ENCODE data around the gene ARMC3.

The ARMC3 gene

DNA sequence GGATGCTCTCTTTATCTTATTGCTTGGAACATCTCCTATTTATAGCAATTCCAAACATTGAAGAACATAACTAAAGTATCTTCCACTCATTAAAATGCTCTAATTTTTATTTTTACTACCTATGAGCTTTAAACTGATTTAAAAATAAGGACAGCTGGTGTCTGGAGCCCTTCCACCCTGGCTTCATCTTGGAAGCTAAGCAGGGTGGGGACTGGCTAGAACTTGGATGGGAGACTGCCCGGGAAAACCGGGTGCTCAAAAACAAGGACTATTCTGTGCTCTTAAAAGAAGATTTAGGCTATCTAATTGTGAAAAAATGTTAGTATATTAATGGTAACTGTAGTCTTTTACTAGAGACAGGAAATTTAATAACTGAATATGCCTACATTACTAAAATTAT lies 69.2 kb downstream of the ARMC3 start:
- DNase-seq = peak; percentile 31

DNA sequence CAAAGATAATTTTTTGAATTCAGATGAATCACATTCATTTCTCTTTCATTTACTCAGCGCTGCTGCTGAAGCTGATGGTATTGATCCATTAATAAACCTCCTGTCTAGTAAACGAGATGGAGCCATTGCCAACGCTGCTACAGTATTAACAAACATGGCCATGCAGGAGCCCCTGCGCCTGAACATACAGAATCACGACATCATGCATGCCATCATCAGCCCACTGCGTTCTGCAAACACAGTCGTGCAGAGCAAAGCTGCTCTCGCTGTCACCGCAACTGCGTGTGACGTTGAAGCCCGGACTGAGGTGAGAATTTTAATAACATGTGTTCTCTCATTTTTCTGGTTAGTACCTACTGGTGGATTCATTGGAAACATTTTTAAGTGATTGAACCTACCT lies 70.2 kb downstream of the ARMC3 start:
- DNase-seq = no peak

DNA sequence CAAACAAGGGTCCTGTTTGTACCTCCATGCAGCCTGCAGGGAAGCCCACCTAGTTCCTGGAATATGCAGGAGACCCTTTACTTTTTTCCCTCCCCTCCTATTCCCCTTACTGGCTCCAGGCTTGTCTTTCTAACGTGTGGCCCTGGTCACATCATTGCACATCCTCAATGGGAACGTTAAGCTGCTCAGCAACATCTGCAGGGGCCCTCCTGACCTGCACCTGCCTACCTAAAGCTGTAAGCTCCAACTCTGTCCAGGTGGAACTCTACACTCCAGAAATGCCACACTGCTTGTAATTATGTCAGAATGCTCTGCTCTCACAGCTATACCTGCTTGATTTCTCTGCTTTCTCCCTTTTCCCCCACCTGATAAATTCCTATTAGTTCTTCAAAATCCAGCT lies 72.1 kb downstream of the ARMC3 start:
- no peak for DNase-seq

DNA sequence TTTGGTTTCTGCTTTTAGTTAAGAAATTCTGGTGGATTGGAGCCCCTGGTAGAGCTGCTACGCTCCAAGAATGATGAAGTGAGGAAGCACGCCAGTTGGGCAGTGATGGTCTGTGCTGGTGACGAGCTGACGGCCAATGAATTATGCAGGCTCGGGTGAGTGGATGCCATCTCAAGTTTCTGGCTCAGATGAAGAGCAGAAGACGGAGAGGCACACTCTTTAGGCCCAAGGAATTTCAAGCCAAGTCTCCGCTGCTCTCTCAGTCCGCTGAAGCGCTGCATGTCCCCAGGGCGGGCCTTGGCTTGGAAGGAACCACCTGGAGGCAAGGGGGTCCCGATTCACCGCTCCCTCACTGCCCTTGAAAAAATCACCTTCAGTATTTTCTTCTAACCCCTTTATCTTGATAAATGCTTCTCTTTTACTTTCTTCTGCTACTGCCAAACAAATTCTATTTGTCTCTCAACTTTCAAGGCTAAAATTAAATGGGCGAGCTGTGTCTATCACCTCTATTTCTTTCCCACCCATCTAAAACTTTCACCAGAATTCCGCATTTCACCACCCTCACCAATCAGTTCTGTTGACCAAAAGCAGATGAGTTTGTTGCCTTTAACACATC lies 74.2 kb downstream of the ARMC3 start:
- DNase-seq = no peak

DNA sequence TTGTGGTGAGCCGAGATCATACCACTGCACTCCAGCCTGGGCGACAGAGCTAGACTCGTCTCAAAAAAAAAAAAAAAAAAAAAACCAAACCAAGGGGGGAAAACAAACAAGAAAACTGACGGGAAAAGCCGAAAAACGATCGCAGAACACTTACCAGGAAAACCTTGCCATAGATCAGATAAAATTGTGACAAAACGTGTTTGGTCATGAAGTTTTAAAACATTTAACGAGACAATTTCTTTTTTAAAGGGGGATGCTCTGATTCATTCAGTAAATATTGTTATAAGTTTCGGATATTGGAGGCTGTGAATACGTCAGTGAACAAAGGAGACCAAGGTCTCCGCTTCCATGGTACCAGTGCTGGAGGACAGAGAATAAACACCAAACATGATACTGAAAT lies 77.3 kb downstream of the ARMC3 start:
- DNase-seq = no peak

DNA sequence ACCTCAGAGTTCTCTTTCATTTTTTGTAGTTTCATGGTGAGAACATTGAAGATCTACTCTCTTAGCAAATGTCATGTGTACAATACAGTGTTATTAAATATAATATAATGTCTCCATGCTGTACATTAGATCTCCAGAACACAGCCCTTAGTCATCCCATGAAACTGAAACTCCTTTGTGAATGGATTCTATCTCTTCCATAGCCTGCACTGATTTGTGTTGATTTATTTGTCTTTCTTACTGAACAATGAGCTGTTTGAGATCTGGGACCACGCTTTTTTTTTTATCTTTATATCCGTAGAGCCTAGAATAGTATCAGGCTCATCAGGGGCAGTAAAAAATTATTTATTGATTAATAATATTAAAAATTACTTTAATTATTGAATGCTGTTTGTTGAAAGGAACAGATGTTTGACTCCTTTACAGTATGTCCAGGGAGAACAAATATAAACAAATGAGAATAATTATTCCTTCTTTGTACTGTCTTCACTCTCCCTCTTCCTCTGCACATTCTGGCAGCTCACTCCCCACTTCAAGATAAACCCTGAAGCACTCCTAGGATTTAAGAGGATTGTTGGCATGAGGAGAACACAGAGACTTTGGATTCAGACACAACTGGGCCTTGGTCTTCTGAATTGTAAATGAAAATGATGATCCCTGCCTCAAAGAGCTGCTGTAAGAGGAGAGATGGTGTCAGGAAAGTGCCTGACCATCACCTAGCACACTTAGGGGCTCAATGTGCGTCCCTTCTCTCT lies 85.9 kb downstream of the ARMC3 start:
- no peak for DNase-seq

DNA sequence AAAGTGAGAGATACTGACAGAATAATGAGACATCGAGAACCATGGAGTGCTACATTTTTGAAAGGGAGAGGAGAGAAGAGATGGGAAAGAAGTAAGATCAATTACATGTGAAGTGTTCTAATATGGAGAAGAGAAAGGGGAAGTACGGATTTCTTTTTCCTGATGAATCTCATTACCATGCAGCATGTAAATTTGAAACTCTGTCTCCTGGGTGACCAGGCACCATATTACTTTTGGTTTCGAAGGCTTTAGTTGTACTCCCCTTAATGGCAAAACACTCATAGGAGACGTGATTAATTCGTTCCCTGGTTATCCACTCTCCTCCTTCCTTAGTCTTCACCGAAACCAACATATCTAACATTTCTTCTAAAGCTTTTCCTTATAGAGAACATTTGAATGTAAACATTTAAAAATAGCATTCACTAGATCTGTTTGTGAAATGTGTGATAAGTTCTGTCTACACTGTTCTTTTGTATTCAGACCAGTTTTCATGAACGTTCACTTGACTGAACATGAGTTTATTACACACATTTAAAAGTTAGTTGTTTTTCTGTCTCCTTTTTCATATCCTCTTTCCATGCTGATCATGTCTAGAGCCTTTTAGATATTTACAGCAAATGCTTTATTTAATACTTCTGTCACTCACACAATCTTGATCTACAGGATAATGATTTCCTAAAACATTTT lies 87.3 kb downstream of the ARMC3 start:
- no peak for DNase-seq

DNA sequence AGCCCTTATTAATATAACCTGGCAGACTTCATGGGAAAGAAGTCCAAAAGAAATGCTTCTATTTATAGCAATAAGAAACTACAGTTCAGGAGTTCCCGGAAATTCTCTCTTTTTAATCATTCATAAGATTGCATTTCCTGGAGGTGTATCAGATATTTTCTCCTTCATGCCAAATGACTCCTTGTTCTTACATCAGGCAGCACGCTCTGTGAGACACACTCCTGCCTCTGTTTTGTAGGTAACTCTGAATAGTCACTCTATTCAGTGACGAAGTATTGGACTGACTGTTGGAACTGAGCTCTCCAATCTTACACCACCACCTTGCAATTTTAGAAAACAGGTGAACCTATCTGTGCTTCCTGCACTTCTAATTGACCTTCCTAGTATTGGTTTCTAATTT lies 88.8 kb downstream of the ARMC3 start:
- DNase-seq = no peak

DNA sequence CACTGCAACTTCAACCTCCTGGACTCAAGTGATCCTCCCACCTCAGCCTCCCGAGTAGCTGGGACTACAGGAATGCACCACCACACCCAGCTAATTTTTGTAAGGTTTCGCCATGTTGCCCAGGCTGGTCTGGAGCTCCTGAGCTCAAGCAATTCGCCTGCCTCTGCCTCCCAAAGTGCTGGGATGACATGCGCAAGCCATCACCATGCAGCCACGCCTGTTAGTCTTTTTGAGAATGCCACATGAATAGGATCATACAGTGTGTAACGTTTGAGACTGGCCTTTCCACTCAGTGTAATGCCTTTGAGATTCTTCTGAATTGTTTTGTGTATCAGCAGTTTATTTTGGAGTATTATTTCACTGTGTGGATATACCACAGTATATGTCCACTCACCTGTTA lies 91.8 kb downstream of the ARMC3 start:
- no peak for DNase-seq

DNA sequence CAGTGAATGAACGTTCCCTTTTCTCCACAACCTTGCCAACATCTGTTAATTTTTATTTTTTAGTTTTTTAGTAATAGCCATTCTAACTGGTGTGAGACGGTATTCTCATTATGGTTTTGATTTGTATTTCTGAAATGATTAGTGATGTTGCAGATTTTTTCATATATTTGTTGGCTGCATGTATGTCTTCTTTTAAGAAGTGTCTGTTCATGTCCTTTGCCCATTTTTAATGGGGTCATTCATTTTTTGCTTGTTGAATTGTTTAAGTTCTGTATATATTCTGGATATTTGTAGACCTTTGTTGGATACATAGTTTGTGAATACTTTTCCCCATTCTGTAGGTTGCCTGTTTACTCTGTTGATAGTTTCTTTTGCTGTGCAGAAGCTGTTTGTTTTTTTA lies 93.6 kb downstream of the ARMC3 start:
- DNase-seq = no peak

DNA sequence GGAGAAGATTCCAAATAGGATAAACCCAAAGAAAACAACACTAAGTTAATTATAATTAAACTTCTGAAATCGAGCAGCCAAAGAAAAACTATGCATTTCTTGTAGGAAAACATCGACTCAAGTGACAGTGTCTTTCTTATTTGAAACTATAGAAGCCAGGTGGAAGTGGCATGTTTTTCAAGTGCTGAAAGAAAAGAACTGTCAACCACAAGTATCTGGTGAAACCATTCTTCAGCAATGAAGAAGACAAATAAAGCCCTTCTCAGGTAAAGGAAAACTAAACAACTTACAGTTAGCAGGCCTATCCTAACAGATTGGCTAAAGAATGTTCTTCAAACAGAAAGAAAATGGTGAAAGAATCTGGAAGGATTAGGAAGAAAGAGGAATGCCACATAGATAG lies 96.1 kb downstream of the ARMC3 start:
- DNase-seq = no peak

DNA sequence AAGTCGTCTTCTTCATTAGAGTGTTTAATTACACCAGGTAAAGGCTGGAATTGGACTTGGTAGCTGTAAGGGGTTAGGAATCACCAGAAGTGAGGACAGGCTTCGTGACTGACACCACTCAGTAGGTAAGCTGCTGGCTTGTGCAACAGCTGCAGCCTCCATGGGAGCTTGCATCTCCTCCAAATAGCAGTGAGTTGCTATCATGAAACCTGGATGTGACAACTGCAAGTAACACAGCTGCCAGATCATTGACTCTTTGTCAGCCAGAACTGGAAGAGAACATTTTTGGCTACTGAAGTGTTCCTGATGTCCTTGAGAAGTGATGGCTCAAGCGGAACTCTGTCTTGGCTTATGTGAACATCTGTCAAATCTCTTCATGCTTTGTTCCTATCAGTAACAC lies 103.5 kb downstream of the ARMC3 start:
- no peak for DNase-seq

DNA sequence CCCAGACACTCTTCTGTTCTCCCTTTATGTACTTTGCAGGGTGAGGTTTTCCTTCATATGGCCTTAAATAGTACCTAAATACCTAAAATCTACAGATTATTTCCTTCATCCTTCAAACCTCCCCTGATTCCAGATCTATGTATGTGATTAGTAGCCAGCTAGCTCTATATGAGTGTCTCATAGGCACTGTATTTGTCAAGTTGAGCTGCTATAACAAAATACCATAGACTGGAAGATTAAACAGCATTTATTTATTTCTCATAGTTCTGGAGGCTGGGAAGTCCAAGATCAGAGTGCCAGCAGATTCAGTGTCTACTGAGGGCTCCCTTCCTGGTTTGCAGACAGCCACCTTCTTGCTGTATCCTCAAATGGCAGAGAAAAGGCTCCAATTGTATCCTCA lies 106.9 kb downstream of the ARMC3 start:
- no peak for DNase-seq

DNA sequence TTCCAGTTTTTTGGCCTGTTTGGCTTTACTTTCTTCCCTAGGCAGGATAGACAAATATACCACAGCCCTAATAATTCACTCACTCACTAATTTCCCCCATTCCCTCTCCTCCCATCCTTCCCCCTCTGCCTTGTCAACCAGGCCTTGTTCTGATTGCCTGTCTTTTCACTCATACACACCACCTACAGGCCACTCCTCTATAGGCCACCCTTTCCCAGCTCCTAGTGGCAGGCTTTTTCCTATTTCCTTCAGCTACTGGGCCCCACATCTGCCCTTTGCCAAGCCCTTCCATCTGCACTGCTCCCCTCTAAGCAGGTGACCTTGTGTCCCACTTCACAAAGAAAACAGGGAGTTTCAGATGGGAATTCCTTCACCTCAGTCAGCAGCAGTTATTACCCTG lies 107.7 kb downstream of the ARMC3 start:
- peak; percentile 17 for DNase-seq

DNA sequence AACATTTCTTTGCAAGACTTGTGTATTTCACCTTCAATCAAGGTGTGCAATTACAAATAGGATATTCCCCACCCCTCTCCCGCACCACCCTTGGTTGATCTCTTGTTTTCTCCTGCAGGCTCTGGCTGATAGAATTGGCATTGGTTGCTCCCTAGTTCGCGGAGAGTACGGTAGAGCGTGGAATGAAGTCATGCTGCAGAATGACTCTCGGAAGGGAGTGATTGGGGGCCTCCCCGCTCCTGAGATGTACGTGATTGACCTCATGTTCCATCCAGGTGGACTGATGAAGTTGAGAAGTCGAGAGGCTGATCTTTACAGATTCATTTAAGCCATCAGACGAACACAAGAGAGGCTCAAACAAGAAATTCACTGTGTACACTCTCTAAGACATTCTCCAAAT lies 109.3 kb downstream of the ARMC3 start:
- DNase-seq = no peak

DNA sequence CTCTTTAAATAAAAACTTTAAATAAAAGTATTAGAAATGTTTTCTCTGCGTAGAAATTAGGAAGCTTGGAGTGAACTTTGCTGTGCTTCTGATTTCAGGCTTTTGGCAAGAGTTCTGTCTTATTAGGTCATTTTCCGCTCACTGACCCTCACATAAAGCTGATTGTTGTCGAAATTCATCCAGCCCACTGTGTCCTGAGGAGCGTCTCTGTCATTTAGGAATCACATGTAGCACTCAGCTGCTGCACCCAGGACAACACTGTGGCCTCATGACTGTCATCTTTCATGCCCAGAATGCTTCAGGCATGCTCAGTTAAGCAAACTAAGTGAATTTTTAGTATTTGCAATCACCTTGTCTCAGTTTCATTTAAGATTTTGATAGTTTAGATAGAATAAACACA lies 109.7 kb downstream of the ARMC3 start:
- DNase-seq = no peak

DNA sequence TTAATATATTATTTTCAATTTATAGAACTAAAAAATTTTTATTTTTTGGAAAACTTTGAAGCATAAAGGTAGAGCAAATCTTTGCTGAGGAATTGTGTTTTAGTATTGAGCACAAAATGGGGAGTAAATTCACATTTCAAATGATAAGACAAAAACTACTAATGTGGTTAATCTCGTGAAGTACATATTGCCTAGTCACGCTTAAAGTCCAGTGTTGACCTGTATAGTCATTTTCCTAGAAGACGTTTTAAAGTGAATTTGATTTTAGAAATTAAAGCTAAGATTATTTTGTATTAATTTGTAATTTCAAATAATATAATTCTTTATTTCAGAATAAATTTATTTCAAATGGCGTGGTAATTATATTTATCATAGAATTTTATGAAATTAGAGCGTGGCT lies 110.3 kb downstream of the ARMC3 start:
- DNase-seq = no peak

DNA sequence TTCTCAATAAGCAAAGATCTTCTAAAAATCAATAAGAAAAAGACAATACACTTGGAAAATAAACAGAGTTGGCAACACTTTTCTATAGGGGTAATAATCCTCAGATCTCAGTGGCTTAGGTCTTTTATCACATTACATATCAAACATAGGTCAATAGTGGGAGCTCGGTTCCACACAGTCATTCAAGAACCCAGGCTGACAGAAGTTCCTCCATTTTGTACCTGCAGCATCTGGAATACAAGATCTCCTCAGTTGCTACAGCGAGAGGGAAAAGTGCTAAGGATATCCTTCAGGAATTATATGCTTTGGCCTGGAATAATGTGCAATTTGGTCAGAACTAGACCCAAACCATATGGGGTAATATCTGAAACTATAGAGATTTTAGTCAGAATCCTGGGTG lies 112.1 kb downstream of the ARMC3 start:
- DNase-seq = no peak

DNA sequence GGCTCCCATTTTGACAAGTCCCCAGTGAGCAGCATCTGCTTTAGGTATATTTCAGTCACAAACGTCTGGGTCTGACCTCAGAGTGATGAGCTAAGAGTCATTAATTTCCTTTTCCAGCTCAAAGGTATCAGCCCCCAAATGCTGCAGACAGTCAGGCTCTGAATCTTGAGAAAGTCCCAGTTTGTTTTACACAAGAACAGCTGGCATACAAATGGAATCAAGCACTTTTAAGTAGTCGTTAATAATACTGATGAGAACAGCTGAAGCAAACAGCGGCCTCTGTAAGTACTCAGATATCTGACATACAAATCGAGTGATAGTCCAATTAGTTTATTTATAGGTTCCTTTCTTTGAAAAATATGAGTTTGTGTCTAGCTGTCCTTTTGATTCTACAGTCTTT lies 118.2 kb downstream of the ARMC3 start:
- no peak for DNase-seq

DNA sequence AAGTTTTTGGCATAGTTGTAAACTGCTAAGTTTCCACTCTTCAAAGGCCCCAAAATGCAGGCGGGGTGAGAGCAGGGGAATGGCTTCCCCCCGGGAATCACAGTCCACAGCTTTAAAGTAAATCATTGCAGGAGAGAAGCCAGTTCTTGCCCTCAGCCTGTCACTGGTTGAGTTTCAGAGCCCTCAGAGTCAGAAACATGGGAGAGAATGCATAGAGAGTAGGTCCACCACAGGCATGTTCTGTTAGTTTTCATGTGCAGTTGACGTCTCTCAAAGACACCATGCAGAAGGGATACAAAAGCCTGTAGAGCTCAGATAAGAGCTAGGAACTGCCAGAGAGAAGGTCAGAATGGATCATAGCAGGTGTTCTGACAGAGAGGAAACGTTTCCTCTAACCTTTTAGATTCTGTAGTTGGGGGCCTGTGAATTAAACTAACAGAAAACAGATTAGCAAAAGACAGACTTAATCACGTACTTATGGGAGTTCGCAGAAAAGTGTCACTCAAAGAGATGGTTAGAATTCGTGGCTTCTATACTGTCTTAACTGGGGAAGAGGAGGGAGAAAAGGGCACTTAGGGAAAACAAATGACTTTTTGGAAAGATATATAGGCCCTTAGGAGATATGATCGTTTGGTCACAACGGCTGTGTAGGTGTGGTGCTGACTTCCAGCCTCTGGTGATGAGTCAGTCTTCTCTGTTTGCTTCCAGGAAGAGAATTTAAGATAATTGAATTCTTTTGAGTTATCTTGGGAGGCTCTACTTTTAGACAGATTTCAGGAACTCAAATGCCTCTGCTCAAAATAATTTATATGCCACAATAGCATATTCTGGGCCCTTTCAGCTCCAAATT lies 119.6 kb downstream of the ARMC3 start:
- no peak for DNase-seq

DNA sequence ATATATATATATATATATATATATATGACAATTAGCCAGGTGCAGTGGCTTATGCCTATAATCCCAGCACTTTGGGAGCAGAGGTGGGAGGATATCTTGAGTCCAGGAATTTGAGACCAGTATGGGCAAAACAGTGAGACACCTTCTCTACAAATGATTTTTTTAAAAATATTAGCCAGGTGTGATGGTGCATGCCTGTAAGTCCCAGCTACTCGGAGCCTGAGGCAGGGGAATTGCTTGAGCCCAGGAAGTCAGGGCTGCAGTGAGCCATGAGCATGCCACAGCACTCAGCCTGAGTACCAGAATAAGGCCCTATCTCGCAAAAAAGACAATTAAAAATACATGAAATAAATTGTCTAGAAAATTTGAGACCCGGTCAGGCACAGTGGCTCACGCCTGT lies 120.3 kb downstream of the ARMC3 start:
- DNase-seq = no peak

DNA sequence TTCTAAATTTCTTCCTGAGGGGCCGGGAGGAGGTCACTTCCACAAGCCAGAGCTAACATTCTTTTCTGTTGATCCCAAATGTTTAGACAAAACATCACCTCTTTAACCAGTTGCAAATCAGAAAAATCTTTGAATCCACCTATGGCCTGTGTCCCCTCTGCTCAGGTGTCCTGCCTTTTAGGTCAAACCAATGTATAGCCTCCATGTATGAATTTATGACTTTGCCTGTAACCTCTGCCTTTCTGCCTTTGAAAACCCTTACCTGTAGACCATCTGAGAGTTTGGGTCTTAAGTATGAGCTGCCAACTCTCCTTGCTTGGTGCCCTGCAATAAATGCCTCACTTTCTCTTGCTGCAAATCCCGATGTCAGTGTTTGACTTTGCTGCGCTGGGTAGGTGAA lies 123.4 kb downstream of the ARMC3 start:
- no peak for DNase-seq

DNA sequence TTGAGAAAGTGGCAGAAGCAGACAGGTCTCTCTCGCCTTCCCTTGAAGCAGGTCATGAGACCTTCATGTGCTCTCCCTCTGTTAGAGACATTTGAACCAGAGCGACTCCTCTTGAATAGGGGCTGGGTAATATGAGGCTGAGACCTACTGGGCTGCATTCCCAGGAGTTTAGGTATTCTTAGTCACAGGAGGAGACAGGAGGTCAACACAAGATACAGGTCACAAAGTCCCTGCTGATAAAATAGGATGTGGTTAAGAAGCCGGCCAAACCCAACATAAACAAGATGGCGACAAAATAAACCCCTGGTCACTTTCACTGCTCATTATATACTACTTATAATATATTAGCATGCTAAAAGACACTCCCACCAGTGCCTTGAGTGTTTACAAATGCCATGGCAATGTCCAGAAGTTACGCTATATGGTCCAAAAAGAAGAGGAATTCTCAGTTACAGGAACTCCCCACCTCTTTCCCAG lies 124.0 kb downstream of the ARMC3 start:
- DNase-seq = no peak
